K562 (cell line): ENCODE results near the gene MAST1. TPM values are rescaled to one million over a fixed set of nuclear protein-coding genes. Genes with fewer than 3 reads are reported as not detected.

Source experiments
- ASH1L ChIP-seq: fragments of 450-650 bp; IDR thresholded peaks from 2 replicates; pipeline ENCODE4 v1.6.1; 2018; ENCODE audit warnings: borderline replicate concordance, mild to moderate bottlenecking, low read depth; ENCODE audit not compliant: partially characterized antibody
- BHLHE40 ChIP-seq: IDR thresholded peaks from 2 replicates; pipeline ENCODE4 v1.6.1; 2011; ENCODE audit warnings: low read length, improper control_type of control experiment
- DACH1 ChIP-seq: fragments of 450-650 bp; IDR thresholded peaks from 2 replicates; pipeline ENCODE4 v1.6.1; 2018; ENCODE audit not compliant: partially characterized antibody
- ETS2 ChIP-seq: IDR thresholded peaks from 2 replicates; pipeline ENCODE4 v1.6.1; 2016; ENCODE audit warnings: borderline replicate concordance, missing genetic modification characterization, mild to moderate bottlenecking, moderate library complexity, missing compliant biosample characterization; ENCODE audit not compliant: poor library complexity, severe bottlenecking
- MXI1 ChIP-seq: IDR thresholded peaks from 2 replicates; pipeline ENCODE4 v1.6.1; 2011; ENCODE audit warnings: low read depth, mild to moderate bottlenecking, improper control_type of control experiment, low read length
- RAD51 ChIP-seq: fragments of 450-650 bp; IDR thresholded peaks from 2 replicates; pipeline ENCODE4 v1.7.1; 2016; ENCODE audit warnings: low read depth, mild to moderate bottlenecking, borderline replicate concordance
- TAL1 ChIP-seq: fragments of 450-650 bp; IDR thresholded peaks from 2 replicates; pipeline ENCODE4 v1.6.1; 2016; ENCODE audit warnings: mild to moderate bottlenecking
- ZNF165 ChIP-seq: fragments of 250-450 bp; sonication (Bioruptor Pico); IDR thresholded peaks from 2 replicates; pipeline ENCODE4 v1.4.0; 2020; ENCODE audit warnings: borderline replicate concordance
- ZNF589 ChIP-seq: fragments of 200-800 bp; sonication (Bioruptor generic); IDR thresholded peaks from 2 replicates; pipeline ENCODE4 v1.6.1; 2016; ENCODE audit warnings: low read depth, missing genetic modification characterization, missing compliant biosample characterization
- ZNF699 ChIP-seq: fragments of 250-450 bp; sonication (Bioruptor Pico); IDR thresholded peaks from 2 replicates; pipeline ENCODE4 v1.8.0; 2021; ENCODE audit warnings: mild to moderate bottlenecking, moderate library complexity; ENCODE audit not compliant: insufficient replicate concordance
- ZNF75A ChIP-seq: fragments of 450-650 bp; formaldehyde crosslinking; IDR thresholded peaks from 2 replicates; pipeline ENCODE4 v1.4.0; 2020; ENCODE audit warnings: mild to moderate bottlenecking
- polyA plus RNA-seq, 8 experiments: library from polyadenylated mRNA; depleted of rRNA in 4 of 8; stranded (reverse) in 5 of 8; unstranded in 3 of 8; fragments of >200 nt; fragmentation: Nextera tagmentation in 2 of 8; fragmentation: Illumina TruSeq in 1 of 8; extraction: Ambion mirVana in 2 of 8; extraction: Trizol in 1 of 8; gene quantifications; 2 replicates each; pipeline versions ENCODE4 v1.2.1 to v1.2.3, GENCODE V29; 2011 to 2014; ENCODE audit warnings: inconsistent platforms in 1 of 8, missing spikeins in 1 of 8
- total RNA-seq, 7 experiments: library from RNA; depleted of rRNA in 6 of 7; stranded (reverse); fragments of >200 nt in 6 of 7; fragmentation: Illumina TruSeq in 2 of 7; extraction: Trizol in 2 of 7; gene quantifications; 2 replicates each; pipeline versions ENCODE4 v1.2.1 to v1.2.3, GENCODE V29; 2011 to 2021; ENCODE audit warnings: low replicate concordance in 1 of 7
- TF ChIP-seq, protein P1 (sequence below), 2 experiments: IDR thresholded peaks in 1 of 2; conservative IDR thresholded peaks in 1 of 2; 2 replicates each; pipeline ENCODE4 v1.6.1; 2016; ENCODE audit warnings: low read depth in 2 of 2, mild to moderate bottlenecking in 1 of 2, missing compliant biosample characterization in 1 of 2, missing genetic modification characterization in 1 of 2, moderate library complexity in 1 of 2
- TF ChIP-seq, protein P2 (sequence below): fragments of 450-650 bp; IDR thresholded peaks from 2 replicates; pipeline ENCODE4 v1.7.1; 2018; ENCODE audit warnings: mild to moderate bottlenecking, low read depth; ENCODE audit not compliant: partially characterized antibody
- TF ChIP-seq, protein P3 (sequence below): sonication (generic); formaldehyde crosslinking; IDR thresholded peaks from 2 replicates; pipeline ENCODE4 v1.8.0; 2022; ENCODE audit warnings: mild to moderate bottlenecking, missing genetic modification reagents, borderline replicate concordance
- TF ChIP-seq, protein P4 (sequence below): sonication (generic); formaldehyde crosslinking; IDR thresholded peaks from 2 replicates; pipeline ENCODE4 v1.8.0; 2022; ENCODE audit warnings: mild to moderate bottlenecking, missing genetic modification reagents

MAST1 gene
- total and polyA plus RNA-seq, 9 of the 15 experiments (the other 6 are each of a cell fraction or from before 2014, with no cell fraction given) = 0.48 to 10.3 (median 3.9) TPM

DNA sequence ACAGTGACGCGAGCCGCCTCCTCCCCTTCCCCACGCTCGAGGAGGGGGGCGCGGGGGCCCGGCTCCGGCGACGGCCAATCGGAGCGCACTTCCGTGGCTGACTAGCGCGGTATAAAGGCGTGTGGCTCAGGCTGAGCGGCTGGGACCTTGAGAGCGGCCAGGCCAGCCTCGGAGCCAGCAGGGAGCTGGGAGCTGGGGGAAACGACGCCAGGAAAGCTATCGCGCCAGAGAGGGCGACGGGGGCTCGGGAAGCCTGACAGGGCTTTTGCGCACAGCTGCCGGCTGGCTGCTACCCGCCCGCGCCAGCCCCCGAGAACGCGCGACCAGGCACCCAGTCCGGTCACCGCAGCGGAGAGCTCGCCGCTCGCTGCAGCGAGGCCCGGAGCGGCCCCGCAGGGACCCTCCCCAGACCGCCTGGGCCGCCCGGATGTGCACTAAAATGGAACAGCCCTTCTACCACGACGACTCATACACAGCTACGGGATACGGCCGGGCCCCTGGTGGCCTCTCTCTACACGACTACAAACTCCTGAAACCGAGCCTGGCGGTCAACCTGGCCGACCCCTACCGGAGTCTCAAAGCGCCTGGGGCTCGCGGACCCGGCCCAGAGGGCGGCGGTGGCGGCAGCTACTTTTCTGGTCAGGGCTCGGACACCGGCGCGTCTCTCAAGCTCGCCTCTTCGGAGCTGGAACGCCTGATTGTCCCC lies 46.8 kb upstream of the MAST1 start, which contains the start of gene JUNB (continued):
- TF ChIP-seq, protein P1, sequence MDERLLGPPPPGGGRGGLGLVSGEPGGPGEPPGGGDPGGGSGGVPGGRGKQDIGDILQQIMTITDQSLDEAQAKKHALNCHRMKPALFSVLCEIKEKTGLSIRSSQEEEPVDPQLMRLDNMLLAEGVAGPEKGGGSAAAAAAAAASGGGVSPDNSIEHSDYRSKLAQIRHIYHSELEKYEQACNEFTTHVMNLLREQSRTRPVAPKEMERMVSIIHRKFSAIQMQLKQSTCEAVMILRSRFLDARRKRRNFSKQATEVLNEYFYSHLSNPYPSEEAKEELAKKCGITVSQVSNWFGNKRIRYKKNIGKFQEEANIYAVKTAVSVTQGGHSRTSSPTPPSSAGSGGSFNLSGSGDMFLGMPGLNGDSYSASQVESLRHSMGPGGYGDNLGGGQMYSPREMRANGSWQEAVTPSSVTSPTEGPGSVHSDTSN (CRISPR knock-in tag; IDR thresholded peaks at IDR 0.05; ENCODE audit: low read depth) = no peak
- TF ChIP-seq, protein P1 (tag; conservative IDR thresholded peaks at IDR 0.05; ENCODE audit: low read depth) = peak; percentile 19; the same call in 1 of the 2 replicates
- TF ChIP-seq, protein P2, sequence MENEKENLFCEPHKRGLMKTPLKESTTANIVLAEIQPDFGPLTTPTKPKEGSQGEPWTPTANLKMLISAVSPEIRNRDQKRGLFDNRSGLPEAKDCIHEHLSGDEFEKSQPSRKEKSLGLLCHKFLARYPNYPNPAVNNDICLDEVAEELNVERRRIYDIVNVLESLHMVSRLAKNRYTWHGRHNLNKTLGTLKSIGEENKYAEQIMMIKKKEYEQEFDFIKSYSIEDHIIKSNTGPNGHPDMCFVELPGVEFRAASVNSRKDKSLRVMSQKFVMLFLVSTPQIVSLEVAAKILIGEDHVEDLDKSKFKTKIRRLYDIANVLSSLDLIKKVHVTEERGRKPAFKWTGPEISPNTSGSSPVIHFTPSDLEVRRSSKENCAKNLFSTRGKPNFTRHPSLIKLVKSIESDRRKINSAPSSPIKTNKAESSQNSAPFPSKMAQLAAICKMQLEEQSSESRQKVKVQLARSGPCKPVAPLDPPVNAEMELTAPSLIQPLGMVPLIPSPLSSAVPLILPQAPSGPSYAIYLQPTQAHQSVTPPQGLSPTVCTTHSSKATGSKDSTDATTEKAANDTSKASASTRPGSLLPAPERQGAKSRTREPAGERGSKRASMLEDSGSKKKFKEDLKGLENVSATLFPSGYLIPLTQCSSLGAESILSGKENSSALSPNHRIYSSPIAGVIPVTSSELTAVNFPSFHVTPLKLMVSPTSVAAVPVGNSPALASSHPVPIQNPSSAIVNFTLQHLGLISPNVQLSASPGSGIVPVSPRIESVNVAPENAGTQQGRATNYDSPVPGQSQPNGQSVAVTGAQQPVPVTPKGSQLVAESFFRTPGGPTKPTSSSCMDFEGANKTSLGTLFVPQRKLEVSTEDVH = peak; percentile 36
- TF ChIP-seq MXI1 = peak; percentile 36; the same call in 1 of the 2 replicates
- TF ChIP-seq ZNF165 (CRISPR knock-in tag) = no peak
- TF ChIP-seq ZNF699 (CRISPR knock-in tag) = no peak
- TF ChIP-seq RAD51 = no peak
- TF ChIP-seq ZNF75A (CRISPR knock-in tag) = no peak
- TF ChIP-seq, protein P3, sequence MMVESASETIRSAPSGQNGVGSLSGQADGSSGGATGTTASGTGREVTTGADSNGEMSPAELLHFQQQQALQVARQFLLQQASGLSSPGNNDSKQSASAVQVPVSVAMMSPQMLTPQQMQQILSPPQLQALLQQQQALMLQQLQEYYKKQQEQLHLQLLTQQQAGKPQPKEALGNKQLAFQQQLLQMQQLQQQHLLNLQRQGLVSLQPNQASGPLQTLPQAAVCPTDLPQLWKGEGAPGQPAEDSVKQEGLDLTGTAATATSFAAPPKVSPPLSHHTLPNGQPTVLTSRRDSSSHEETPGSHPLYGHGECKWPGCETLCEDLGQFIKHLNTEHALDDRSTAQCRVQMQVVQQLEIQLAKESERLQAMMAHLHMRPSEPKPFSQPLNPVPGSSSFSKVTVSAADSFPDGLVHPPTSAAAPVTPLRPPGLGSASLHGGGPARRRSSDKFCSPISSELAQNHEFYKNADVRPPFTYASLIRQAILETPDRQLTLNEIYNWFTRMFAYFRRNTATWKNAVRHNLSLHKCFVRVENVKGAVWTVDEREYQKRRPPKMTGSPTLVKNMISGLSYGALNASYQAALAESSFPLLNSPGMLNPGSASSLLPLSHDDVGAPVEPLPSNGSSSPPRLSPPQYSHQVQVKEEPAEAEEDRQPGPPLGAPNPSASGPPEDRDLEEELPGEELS (CRISPR knock-in tag) = no peak
- peak; percentile 72 for TF ChIP-seq BHLHE40
- TF ChIP-seq ETS2 (tag) = no peak
- TF ChIP-seq, protein P4, sequence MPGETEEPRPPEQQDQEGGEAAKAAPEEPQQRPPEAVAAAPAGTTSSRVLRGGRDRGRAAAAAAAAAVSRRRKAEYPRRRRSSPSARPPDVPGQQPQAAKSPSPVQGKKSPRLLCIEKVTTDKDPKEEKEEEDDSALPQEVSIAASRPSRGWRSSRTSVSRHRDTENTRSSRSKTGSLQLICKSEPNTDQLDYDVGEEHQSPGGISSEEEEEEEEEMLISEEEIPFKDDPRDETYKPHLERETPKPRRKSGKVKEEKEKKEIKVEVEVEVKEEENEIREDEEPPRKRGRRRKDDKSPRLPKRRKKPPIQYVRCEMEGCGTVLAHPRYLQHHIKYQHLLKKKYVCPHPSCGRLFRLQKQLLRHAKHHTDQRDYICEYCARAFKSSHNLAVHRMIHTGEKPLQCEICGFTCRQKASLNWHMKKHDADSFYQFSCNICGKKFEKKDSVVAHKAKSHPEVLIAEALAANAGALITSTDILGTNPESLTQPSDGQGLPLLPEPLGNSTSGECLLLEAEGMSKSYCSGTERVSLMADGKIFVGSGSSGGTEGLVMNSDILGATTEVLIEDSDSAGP (CRISPR knock-in tag) = no peak
- no peak for TF ChIP-seq ASH1L
- no peak for TF ChIP-seq TAL1
- TF ChIP-seq ZNF589 (CRISPR knock-in tag) = no peak
- TF ChIP-seq DACH1 = no peak
